SW480 (cell line): ENCODE measurements around the gene CARD11.

Source experiments
- DNase-seq: peaks from one replicate; pipeline ENCODE4 v3.0.0-alpha.2; 2016; ENCODE audit warnings: low spot score

The CARD11 gene

GRCh38 chr7:2872296-2872874, 171.3 kb downstream of the CARD11 start:
- DNase-seq, result no peak

- DNase-seq, result peak; percentile 84
Measured at GRCh38 chr7:2870471-2870931, 173.2 kb downstream of the CARD11 start.

- DNase-seq, result no peak
Measured at GRCh38 chr7:2869981-2870380, 173.7 kb downstream of the CARD11 start.

- no peak for DNase-seq
Measured at GRCh38 chr7:2866601-2867000, 177.1 kb downstream of the CARD11 start.

GRCh38 chr7:2864999-2865670, 178.5 kb downstream of the CARD11 start:
- DNase-seq, result peak; percentile 62

GRCh38 chr7:2864204-2864985, 179.3 kb downstream of the CARD11 start:
- DNase-seq, result no peak

- peak; percentile 99 for DNase-seq
Measured at GRCh38 chr7:2863461-2864066, 180.1 kb downstream of the CARD11 start.

- no peak for DNase-seq
Measured at GRCh38 chr7:2862831-2863361, 180.8 kb downstream of the CARD11 start.

- no peak for DNase-seq
Measured at GRCh38 chr7:2861509-2861908, 182.2 kb downstream of the CARD11 start.

GRCh38 chr7:2860627-2861133, 183.0 kb downstream of the CARD11 start:
- DNase-seq, result no peak

GRCh38 chr7:2859952-2860351, 183.7 kb downstream of the CARD11 start:
- no peak for DNase-seq

GRCh38 chr7:2858621-2859020, 185.0 kb downstream of the CARD11 start:
- no peak for DNase-seq

- no peak for DNase-seq
Measured at GRCh38 chr7:2856388-2857169, 187.1 kb downstream of the CARD11 start.
